Endothelial cell (in vitro differentiated cells): ENCODE results near the gene TOMM40L. TPM values are rescaled to one million over a fixed set of nuclear protein-coding genes. Genes with fewer than 3 reads are reported as not detected.

Source experiments
- DNase-seq: peaks from one replicate; pipeline ENCODE4 v3.0.0; 2021; ENCODE audit warnings: low spot score
- H3K27ac Mint-ChIP-seq: one replicate; pipeline ENCODE4 v1.8.0; 2021; ENCODE audit warnings: mixed read lengths, inconsistent platforms; ENCODE audit not compliant: unreplicated experiment
- H3K27me3 Mint-ChIP-seq: one replicate; pipeline ENCODE4 v1.8.0; 2021; ENCODE audit warnings: mild to moderate bottlenecking, moderate library complexity, mixed read lengths, inconsistent platforms; ENCODE audit not compliant: unreplicated experiment
- H3K36me3 Mint-ChIP-seq: one replicate; pipeline ENCODE4 v1.8.0; 2021; ENCODE audit warnings: mild to moderate bottlenecking, low read depth, mixed read lengths, inconsistent platforms; ENCODE audit not compliant: unreplicated experiment
- H3K4me1 Mint-ChIP-seq: one replicate; pipeline ENCODE4 v1.8.0; 2021; ENCODE audit warnings: mild to moderate bottlenecking, mixed read lengths, inconsistent platforms; ENCODE audit not compliant: unreplicated experiment
- H3K4me3 Mint-ChIP-seq: one replicate; pipeline ENCODE4 v1.8.0; 2021; ENCODE audit warnings: mild to moderate bottlenecking, mixed read lengths, inconsistent platforms; ENCODE audit not compliant: unreplicated experiment
- H3K9me3 Mint-ChIP-seq: one replicate; pipeline ENCODE4 v1.8.0; 2021; ENCODE audit warnings: mixed read lengths, inconsistent platforms; ENCODE audit not compliant: unreplicated experiment
- CTCF ChIP-seq: fragments of 200-600 bp; sonication (generic); IDR thresholded peaks from one replicate; pipeline ENCODE4 v1.5.0; 2021; ENCODE audit warnings: antibody characterized with exemption; ENCODE audit not compliant: unreplicated experiment
- microRNA-seq: library from miRNA; unstranded; fragments of <30 nt; microRNA quantifications from one replicate; pipeline ENCODE4, GENCODE V29; 2020; ENCODE audit not compliant: unreplicated experiment
- total RNA-seq: library from RNA; stranded (reverse); fragmentation: NEBNext Ultra II Directional; extraction: Animal tissue kit (Norgen Biotek cat#: 25700); gene quantifications from one replicate; pipeline ENCODE4 v1.2.1, GENCODE V29; 2021; ENCODE audit not compliant: unreplicated experiment

The TOMM40L gene
- total RNA-seq, 1 donor from 2014 or later, result 22.0 TPM

- no peaks in the 10 kb centered on the region for H3K27me3 Mint-ChIP-seq
- H3K9me3 Mint-ChIP-seq, result no peaks in the 10 kb centered on the region
- TF ChIP-seq CTCF, result no peak
- H3K4me1 Mint-ChIP-seq, result no peaks in the 10 kb centered on the region
- no peaks in the 10 kb centered on the region for H3K36me3 Mint-ChIP-seq
- DNase-seq, result no peak
- H3K27ac Mint-ChIP-seq, result no peak overlapping the region
- no peak overlapping the region for H3K4me3 Mint-ChIP-seq
Measured at GRCh38 chr1:161273402-161273801, 47.5 kb downstream of the TOMM40L start.

- H3K27ac Mint-ChIP-seq, result no peak overlapping the region
- DNase-seq, result no peak
- H3K4me1 Mint-ChIP-seq, result no peaks in the 10 kb centered on the region
- H3K27me3 Mint-ChIP-seq, result no peaks in the 10 kb centered on the region
- no peak for TF ChIP-seq CTCF
- no peak overlapping the region for H3K4me3 Mint-ChIP-seq
- no peaks in the 10 kb centered on the region for H3K9me3 Mint-ChIP-seq
- no peaks in the 10 kb centered on the region for H3K36me3 Mint-ChIP-seq
Measured at GRCh38 chr1:161274874-161275273, 49.0 kb downstream of the TOMM40L start.

Small RNAs within 50 kb of the gene (microRNA-seq; reads per million reads assigned to microRNA genes)
- 4.7 reads per million, percentile 48 among the genes with 10 or more reads in this experiment for gene MIR5187

Other genes with a start within 250 kb of the TOMM40L start
- gene F11R, start 204.9 kb upstream of the TOMM40L start, total RNA-seq, result 361 TPM
- 14.2 TPM for gene TSTD1, start 187.1 kb upstream of the TOMM40L start, total RNA-seq
- 121 TPM for gene USF1, start 180.1 kb upstream of the TOMM40L start, total RNA-seq
- 0.23 TPM for gene ARHGAP30, start 156.2 kb upstream of the TOMM40L start, total RNA-seq
- 0.13 TPM for gene NECTIN4, start 136.5 kb upstream of the TOMM40L start, total RNA-seq
- gene KLHDC9, start 127.7 kb upstream of the TOMM40L start, total RNA-seq, result 7.3 TPM
- gene PFDN2, start 108.0 kb upstream of the TOMM40L start, total RNA-seq, result 73.8 TPM
- 20.5 TPM for gene NIT1, start 108.0 kb upstream of the TOMM40L start, total RNA-seq
- 133 TPM for gene DEDD, start 93.4 kb upstream of the TOMM40L start, total RNA-seq
- 124 TPM for gene UFC1, start 72.1 kb upstream of the TOMM40L start, total RNA-seq
- 22.2 TPM for gene USP21, start 66.6 kb upstream of the TOMM40L start, total RNA-seq
- gene PPOX, start 59.6 kb upstream of the TOMM40L start, total RNA-seq, result 39.0 TPM
- 44.0 TPM for gene B4GALT3, start 48.6 kb upstream of the TOMM40L start, total RNA-seq
- gene ADAMTS4, start 27.0 kb upstream of the TOMM40L start, total RNA-seq, result 56.8 TPM
- 93.1 TPM for gene NDUFS2, start 23.7 kb upstream of the TOMM40L start, total RNA-seq
- gene FCER1G, start 10.8 kb upstream of the TOMM40L start, total RNA-seq, result 4.3 TPM
- gene APOA2, start 2.4 kb upstream of the TOMM40L start, total RNA-seq, result not detected
- not detected for gene NR1I3, start 12.1 kb downstream of the TOMM40L start, total RNA-seq
- gene PCP4L1, start 32.7 kb downstream of the TOMM40L start, total RNA-seq, result not detected
- 2.6 TPM for gene MPZ, start 83.9 kb downstream of the TOMM40L start, total RNA-seq
- 180 TPM for gene SDHC, start 88.3 kb downstream of the TOMM40L start, total RNA-seq
- not detected for gene CFAP126, start 141.8 kb downstream of the TOMM40L start, total RNA-seq